ENCODE results near the gene SSR2.
A peak's percentile ranks its signal among the peaks of the same experiment; 100 is the strongest.

Gene SSR2

GRCh38 chr1:156020293-156021092 lies at the start of gene SSR2:
TSS of gene SSR2 (minus strand) at chr1:156020951. CDS start at chr1:156020167, 784 bp downstream.
- DNase-seq (ENCODE audit: extremely low read depth in 1 of 2, low read depth in 1 of 2), result peak; percentile 67 to 84

- DNase-seq (ENCODE audit: extremely low read depth in 1 of 2, low read depth in 1 of 2), result no peak
These were observed 49.8 kb upstream of the SSR2 start for GRCh38 chr1:156070548-156070947.

GRCh38 chr1:156069490-156070455 lies 49.0 kb upstream of the SSR2 start:
- DNase-seq (ENCODE audit: extremely low read depth in 1 of 2, low read depth in 1 of 2), result no peak

GRCh38 chr1:156067262-156067661 lies 46.5 kb upstream of the SSR2 start:
- no peak for DNase-seq (ENCODE audit: extremely low read depth in 1 of 2, low read depth in 1 of 2)

- no peak for DNase-seq (ENCODE audit: extremely low read depth in 1 of 2, low read depth in 1 of 2)
These were observed 45.1 kb upstream of the SSR2 start for GRCh38 chr1:156065871-156066270.

- DNase-seq (ENCODE audit: extremely low read depth in 1 of 2, low read depth in 1 of 2), result no peak
These were observed 44.5 kb upstream of the SSR2 start for GRCh38 chr1:156065212-156065611.

GRCh38 chr1:156064615-156065014 lies 43.9 kb upstream of the SSR2 start:
- no peak for DNase-seq (ENCODE audit: extremely low read depth in 1 of 2, low read depth in 1 of 2)

- no peak for DNase-seq (ENCODE audit: extremely low read depth in 1 of 2, low read depth in 1 of 2)
These were observed 43.2 kb upstream of the SSR2 start for GRCh38 chr1:156063997-156064285.

GRCh38 chr1:156062189-156062588 lies 41.4 kb upstream of the SSR2 start:
- DNase-seq (ENCODE audit: extremely low read depth in 1 of 2, low read depth in 1 of 2), result no peak

GRCh38 chr1:156060937-156061636 lies 40.3 kb upstream of the SSR2 start, which contains the start of gene RAB25:
TSS of gene RAB25 (plus strand) at chr1:156061160. CDS start at chr1:156061401, 241 bp downstream.
- no peak for DNase-seq (ENCODE audit: extremely low read depth in 1 of 2, low read depth in 1 of 2)

GRCh38 chr1:156056326-156056849 lies 35.6 kb upstream of the SSR2 start:
- DNase-seq (ENCODE audit: extremely low read depth in 1 of 2, low read depth in 1 of 2), result no peak

GRCh38 chr1:156055281-156056048 lies 34.7 kb upstream of the SSR2 start:
- no peak for DNase-seq (ENCODE audit: extremely low read depth in 1 of 2, low read depth in 1 of 2)

GRCh38 chr1:156054500-156055280 lies 33.9 kb upstream of the SSR2 start, which contains the start of gene LAMTOR2:
TSS of gene LAMTOR2 (plus strand) at chr1:156054782. CDS start at chr1:156054890, 108 bp downstream.
- DNase-seq (ENCODE audit: extremely low read depth in 1 of 2, low read depth in 1 of 2), result peak; percentile 93 to 96

- peak; percentile 74 to 76 for DNase-seq (ENCODE audit: extremely low read depth in 1 of 2, low read depth in 1 of 2)
These were observed 33.2 kb upstream of the SSR2 start, which contains the start of gene UBQLN4 for GRCh38 chr1:156053768-156054499. TSS of gene UBQLN4 (minus strand) at chr1:156053798. CDS start at chr1:156053701, 97 bp downstream.

- DNase-seq (ENCODE audit: extremely low read depth in 1 of 2, low read depth in 1 of 2), result peak; percentile 45 to 47
These were observed 32.4 kb upstream of the SSR2 start for GRCh38 chr1:156052862-156053767.

- no peak for DNase-seq (ENCODE audit: extremely low read depth in 1 of 2, low read depth in 1 of 2)
These were observed 30.4 kb upstream of the SSR2 start for GRCh38 chr1:156051011-156051725.

- no peak for DNase-seq (ENCODE audit: extremely low read depth in 1 of 2, low read depth in 1 of 2)
These were observed 29.6 kb upstream of the SSR2 start for GRCh38 chr1:156050376-156050775.

Data from stimulated activated CD8-positive, alpha-beta memory T cell treated with anti-CD3 and anti-CD28 coated beads, Interleukin-7, amount 100 ng/mL, for 48 hours (primary cell).